Lower leg skin (tissue), 4 donors: ENCODE results near the gene MICAL2. TPM values are rescaled to one million over a fixed set of nuclear protein-coding genes. Genes with fewer than 3 reads are reported as not detected.
A peak's percentile ranks its signal among the peaks of the same experiment; 100 is the strongest.

Experiments
- DNase-seq, 2 donors: peaks; one replicate each; pipeline ENCODE4 v3.0.0-alpha.2; 2019; ENCODE audit warnings: low spot score in 2 of 2
- H3K4me3 ChIP-seq: fragments of 200-600 bp; sonication (generic); 2 replicates; pipeline ENCODE4 v1.5.1; 2017; ENCODE audit warnings: mild to moderate bottlenecking, low read depth; ENCODE audit not compliant: poor library complexity, severe bottlenecking
- POLR2A ChIP-seq, 2 donors: fragments of 450-650 bp; IDR thresholded peaks; one replicate each; pipeline ENCODE4 v1.6.1; 2016 to 2017; ENCODE audit warnings: antibody characterized with exemption in 2 of 2, mild to moderate bottlenecking in 1 of 2, moderate library complexity in 1 of 2
- WGBS, 2 donors: methylation state at CpG; one replicate each; pipeline ENCODE4 v1.1.5; 2018; 5-methylcytosine and 5-hydroxymethylcytosine counted together
- intact Hi-C: fragments of 100-400 bp; cut with DNase I; formaldehyde crosslinking; loops from one replicate; pipeline ENCODE4 v1.15.0; 2023; ENCODE audit warnings: low total_unique reads
- total RNA-seq, 4 donors: library from RNA; depleted of rRNA; stranded (reverse); fragments of >200 nt; gene quantifications; one replicate each; pipeline ENCODE4 v1.1.0, GENCODE V29; 2016
- TF ChIP-seq, protein P1 (sequence below), 3 donors: fragments of 450-650 bp; IDR thresholded peaks; one replicate each; pipeline ENCODE4 v1.5.1; 2016; ENCODE audit warnings: antibody characterized with exemption in 3 of 3, mild to moderate bottlenecking in 3 of 3, moderate library complexity in 2 of 3

MICAL2 gene
- total RNA-seq, 4 donors from 2014 or later: 117 to 238 (median 145) TPM

DNA sequence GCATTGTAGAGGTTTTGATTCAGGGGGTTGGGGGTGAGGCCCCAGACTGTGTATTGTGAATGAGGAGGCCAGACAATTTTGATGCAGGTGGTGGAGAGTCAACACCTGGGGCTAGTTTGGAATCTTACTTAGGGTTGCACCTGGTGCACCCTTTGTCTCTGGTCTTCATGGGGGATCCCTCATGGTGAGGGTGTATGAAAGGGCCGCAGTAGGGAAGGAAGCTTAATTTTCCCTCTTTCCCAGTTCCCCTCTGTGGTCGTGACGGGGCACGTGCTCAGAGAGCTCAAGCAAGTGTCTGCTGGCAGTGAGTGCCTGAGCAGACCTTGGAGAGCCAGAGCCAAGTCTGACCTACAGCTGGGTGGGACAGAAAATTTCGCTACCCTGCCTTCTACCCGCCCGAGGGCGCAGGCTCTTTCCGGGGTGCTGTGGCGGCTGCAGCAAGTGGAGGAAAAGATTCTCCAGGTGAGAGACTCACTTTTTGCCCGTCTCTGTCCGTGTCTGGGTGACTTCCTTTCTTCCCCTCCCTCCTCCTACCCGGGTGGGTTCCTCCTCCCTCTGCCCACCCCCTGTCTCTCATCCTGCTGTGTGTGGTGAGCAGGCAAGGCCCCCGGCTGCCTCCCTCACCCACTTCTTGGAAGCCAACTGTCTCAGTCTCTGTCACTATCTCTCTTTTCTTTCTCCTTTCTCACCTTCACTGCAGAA lies 131.7 kb downstream of the MICAL2 start:
- H3K4me3 ChIP-seq: no peak overlapping the region
- DNase-seq: no peak
- WGBS, 2 donors: 81 to 88% methylated on average over 14 of the region's 14 CpGs
- intact Hi-C loops: no loop called here
- TF ChIP-seq, protein P1, sequence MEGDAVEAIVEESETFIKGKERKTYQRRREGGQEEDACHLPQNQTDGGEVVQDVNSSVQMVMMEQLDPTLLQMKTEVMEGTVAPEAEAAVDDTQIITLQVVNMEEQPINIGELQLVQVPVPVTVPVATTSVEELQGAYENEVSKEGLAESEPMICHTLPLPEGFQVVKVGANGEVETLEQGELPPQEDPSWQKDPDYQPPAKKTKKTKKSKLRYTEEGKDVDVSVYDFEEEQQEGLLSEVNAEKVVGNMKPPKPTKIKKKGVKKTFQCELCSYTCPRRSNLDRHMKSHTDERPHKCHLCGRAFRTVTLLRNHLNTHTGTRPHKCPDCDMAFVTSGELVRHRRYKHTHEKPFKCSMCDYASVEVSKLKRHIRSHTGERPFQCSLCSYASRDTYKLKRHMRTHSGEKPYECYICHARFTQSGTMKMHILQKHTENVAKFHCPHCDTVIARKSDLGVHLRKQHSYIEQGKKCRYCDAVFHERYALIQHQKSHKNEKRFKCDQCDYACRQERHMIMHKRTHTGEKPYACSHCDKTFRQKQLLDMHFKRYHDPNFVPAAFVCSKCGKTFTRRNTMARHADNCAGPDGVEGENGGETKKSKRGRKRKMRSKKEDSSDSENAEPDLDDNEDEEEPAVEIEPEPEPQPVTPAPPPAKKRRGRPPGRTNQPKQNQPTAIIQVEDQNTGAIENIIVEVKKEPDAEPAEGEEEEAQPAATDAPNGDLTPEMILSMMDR (IDR thresholded peaks at IDR 0.05): no peak
- no peak for TF ChIP-seq POLR2A (IDR thresholded peaks at IDR 0.05)

- TF ChIP-seq POLR2A (IDR thresholded peaks at IDR 0.05): no peak
- TF ChIP-seq, protein P1 (IDR thresholded peaks at IDR 0.05): no peak
- H3K4me3 ChIP-seq: no peak overlapping the region
- DNase-seq: no peak
- intact Hi-C loops: no loop called here
- 95 to 98% methylated on average over 2 of the region's 2 CpGs for WGBS, 2 donors
These were observed 132.6 kb downstream of the MICAL2 start for GRCh38 chr11:12242966-12243365.

DNA sequence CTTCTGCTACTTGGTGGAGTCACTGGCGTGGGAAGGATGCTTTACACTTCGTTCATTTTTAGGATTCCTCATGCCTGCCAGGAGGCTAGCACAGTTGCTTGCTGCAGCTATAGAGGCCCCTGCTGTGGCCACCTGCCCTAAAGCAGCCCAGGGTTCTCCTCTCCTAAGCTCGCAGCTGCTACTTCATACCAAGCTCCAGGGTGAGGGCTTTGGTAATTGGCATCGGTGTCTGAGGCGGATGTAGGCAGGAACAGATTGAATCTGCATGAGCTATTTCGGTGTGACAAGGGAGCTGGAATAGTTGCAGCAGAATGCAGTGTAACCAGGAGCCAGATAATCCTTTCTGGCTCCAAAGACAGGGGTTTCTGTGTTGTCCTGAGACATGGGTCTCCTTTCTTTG lies 133.1 kb downstream of the MICAL2 start:
- H3K4me3 ChIP-seq: no peak overlapping the region
- TF ChIP-seq, protein P1 (IDR thresholded peaks at IDR 0.05): no peak
- TF ChIP-seq POLR2A (IDR thresholded peaks at IDR 0.05): no peak
- no peak for DNase-seq
- WGBS, 2 donors: 79 to 90% methylated on average over 6 of the region's 6 CpGs
- intact Hi-C loops: no loop called here

GRCh38 chr11:12243911-12244550 lies 133.6 kb downstream of the MICAL2 start:
- 71 to 72% methylated on average over 6 of the region's 6 CpGs for WGBS, 2 donors
- intact Hi-C loops: no loop called here

DNA sequence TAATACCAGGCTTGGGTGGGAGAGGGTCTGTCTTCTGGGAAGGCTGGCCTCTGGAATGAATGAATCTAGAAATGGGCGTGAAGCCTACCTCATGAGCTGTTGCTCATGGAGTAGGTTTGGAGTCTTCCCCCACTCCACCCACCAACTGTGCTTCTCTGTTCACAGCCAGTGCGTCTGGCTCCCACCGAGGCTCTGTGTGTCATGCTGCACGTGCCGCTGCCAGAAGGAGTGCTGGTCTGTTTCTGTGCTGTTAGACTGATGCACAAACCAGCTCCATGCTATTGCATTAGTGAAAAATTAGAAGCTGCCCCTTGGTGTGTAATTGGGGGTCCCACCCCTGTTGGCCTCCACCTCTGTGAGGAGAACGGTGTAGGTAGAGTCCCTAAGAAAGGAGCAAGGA lies 134.7 kb downstream of the MICAL2 start:
- no peak for TF ChIP-seq POLR2A (IDR thresholded peaks at IDR 0.05)
- TF ChIP-seq, protein P1 (IDR thresholded peaks at IDR 0.05): no peak
- WGBS, 2 donors: 56 to 81% methylated on average over 6 of the region's 6 CpGs
- intact Hi-C loops: no loop called here
- no peak overlapping the region for H3K4me3 ChIP-seq
- peak in 1 of 2 donors; percentile 48 for DNase-seq

More at GRCh38 chr11:12243911-12244550, 133.6 kb downstream of the MICAL2 start:
- DNase-seq: no peak
- no peak overlapping the region for H3K4me3 ChIP-seq
- TF ChIP-seq POLR2A (IDR thresholded peaks at IDR 0.05): no peak
- TF ChIP-seq, protein P1 (IDR thresholded peaks at IDR 0.05): no peak
